ENCODE data around the gene BIN2.

Gene BIN2

DNA sequence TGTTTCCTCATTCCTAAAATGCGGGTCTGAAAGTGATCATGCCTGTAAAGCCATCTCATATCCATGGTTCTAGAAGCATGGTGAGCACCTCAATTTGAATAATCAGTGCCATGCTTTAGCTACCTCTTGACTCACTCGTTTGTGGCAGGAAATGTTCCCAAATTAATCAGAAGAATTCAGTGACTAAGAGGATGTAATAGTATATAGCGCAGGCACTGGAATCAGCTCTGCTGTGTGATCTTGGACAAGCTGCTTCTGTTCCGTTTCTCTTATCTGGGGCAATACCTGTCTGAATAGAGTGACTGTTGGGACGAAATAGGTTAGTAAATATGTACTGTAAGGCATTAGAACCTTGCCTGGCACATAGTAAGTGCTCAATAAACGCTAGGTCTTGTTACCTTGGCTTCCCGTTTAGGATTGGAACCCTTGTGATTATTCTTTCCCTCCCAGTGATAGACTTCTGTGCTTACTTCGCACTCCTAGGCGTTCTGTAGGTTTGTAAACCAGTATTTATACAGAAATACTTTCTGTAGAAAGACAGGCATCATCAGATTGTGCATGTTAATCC lies 52.9 kb downstream of the BIN2 start:
- H3K9me2 ChIP-seq (replicated peaks; ENCODE audit: insufficient read depth, low read length), result no peaks in the 10 kb centered on the region

DNA sequence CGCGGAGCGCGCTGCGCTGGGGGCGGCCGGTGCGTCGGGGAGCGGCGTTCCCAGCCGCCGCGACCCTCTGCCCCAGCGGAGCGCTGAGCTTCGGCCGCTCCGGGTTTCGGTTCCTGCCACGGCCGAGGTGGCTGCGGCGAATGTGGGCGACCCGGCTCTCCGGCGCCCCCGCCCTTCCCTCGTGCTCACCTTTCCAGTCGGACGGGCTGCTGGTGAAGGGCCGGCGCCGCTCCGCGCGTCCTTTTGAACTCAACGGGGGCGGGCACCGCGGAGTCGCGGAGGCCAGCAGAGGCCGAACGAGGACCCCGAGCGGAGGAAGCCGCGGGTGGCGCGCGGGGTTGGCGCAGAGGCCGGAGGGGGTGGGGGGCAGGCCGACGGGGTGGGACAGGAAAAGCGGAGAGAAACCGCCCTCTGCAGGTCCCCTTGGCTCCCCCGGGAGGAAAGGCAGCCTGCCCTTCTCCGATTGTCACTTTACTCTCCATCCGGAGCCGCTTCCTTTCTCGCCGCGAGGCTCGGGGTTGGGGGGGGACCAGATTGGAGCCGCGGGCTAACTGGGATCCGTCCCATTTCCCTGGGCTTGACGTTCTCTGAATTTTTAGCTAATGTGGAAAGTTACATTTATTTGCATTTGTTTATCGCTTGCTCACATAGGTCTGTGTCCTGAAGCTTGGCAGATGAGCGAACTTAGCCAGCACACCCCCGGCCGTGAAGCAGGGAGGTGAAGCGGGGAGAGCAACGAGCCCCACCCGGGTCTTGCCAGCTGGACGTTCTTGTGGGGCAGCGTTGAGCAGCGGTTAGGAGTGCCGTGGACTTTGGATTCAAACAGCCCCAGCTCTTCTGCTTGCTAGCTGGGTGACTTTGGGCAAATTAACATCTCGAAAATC lies 53.7 kb downstream of the BIN2 start, which contains the start of gene SMAGP:
SMAGP (minus strand) TSS at position 349 of the 884 bp plus-strand sequence. CDS start 1,137 bp downstream, outside the sequence.
- Histone ChIP-seq H3K4me3 (ENCODE audit: low read length) (peak within 1 kb of the TSS; percentile 60), H3K4me2 (ENCODE audit: low read depth, low read length) (peak within 1 kb of the TSS; percentile 71), H3K27ac (ENCODE audit: low read length) (no peak within 1 kb of the TSS), H4K20me1 (ENCODE audit: insufficient read depth, low read length) (no peaks in the 10 kb centered on the region), H3K4me1 (ENCODE audit: low read length) (peaks cover 3% of the 10 kb centered on the region), H3K79me2 (ENCODE audit: low read length) (no peaks in the 10 kb centered on the region), H3F3A (ENCODE audit: insufficient read depth, low read length) (no peaks in the 10 kb centered on the region), H3K9ac (ENCODE audit: low read length) (peak within 1 kb of the TSS; percentile 7; the same call in 1 of the 2 replicates), H3K9me3 (replicated peaks; ENCODE audit: insufficient read depth, low read length) (no peaks in the 10 kb centered on the region), H3K27me3 (replicated peaks; ENCODE audit: insufficient read depth, low read length) (peaks cover 15% of the 10 kb centered on the region; the same call in 1 of the 2 replicates), H3K9me2 (replicated peaks; ENCODE audit: insufficient read depth, low read length) (no peaks in the 10 kb centered on the region), H3K36me3 (replicated peaks; ENCODE audit: insufficient read depth, low read length) (no peaks in the 10 kb centered on the region), H2AFZ (ENCODE audit: low read length) (peak within 1 kb of the TSS; percentile 75)
- DNase-seq, result peak; percentile 69
- no peak for TF ChIP-seq EZH2 (optimal IDR thresholded peaks at IDR 0.05; ENCODE audit: low read depth, low read length)
- TF ChIP-seq, protein P1, sequence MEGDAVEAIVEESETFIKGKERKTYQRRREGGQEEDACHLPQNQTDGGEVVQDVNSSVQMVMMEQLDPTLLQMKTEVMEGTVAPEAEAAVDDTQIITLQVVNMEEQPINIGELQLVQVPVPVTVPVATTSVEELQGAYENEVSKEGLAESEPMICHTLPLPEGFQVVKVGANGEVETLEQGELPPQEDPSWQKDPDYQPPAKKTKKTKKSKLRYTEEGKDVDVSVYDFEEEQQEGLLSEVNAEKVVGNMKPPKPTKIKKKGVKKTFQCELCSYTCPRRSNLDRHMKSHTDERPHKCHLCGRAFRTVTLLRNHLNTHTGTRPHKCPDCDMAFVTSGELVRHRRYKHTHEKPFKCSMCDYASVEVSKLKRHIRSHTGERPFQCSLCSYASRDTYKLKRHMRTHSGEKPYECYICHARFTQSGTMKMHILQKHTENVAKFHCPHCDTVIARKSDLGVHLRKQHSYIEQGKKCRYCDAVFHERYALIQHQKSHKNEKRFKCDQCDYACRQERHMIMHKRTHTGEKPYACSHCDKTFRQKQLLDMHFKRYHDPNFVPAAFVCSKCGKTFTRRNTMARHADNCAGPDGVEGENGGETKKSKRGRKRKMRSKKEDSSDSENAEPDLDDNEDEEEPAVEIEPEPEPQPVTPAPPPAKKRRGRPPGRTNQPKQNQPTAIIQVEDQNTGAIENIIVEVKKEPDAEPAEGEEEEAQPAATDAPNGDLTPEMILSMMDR (IDR thresholded peaks at IDR 0.05; ENCODE audit: low read length), result 0 out of 2 replicates have a peak, but pooled peaks have one; percentile 5
- no peak for TF ChIP-seq EZH2phosphoT487 (IDR thresholded peaks at IDR 0.05; ENCODE audit: low read length)

More for the DNA sequence above, 52.9 kb downstream of the BIN2 start:
- no peak for DNase-seq
- Histone ChIP-seq H3K27ac (ENCODE audit: low read length) (no peak overlapping the region), H3K9me3 (replicated peaks; ENCODE audit: insufficient read depth, low read length) (no peaks in the 10 kb centered on the region), H3K4me2 (ENCODE audit: low read depth, low read length) (peak overlapping the region; percentile 71), H3F3A (ENCODE audit: insufficient read depth, low read length) (no peaks in the 10 kb centered on the region), H3K27me3 (replicated peaks; ENCODE audit: insufficient read depth, low read length) (peaks cover 15% of the 10 kb centered on the region; the same call in 1 of the 2 replicates), H4K20me1 (ENCODE audit: insufficient read depth, low read length) (no peaks in the 10 kb centered on the region), H3K4me1 (ENCODE audit: low read length) (no peaks in the 10 kb centered on the region), H3K36me3 (replicated peaks; ENCODE audit: insufficient read depth, low read length) (no peaks in the 10 kb centered on the region), H3K9ac (ENCODE audit: low read length) (no peak overlapping the region), H3K79me2 (ENCODE audit: low read length) (no peaks in the 10 kb centered on the region), H2AFZ (ENCODE audit: low read length) (peak overlapping the region; percentile 75; the same call in 1 of the 2 replicates), H3K4me3 (ENCODE audit: low read length) (0 out of 2 replicates have a peak overlapping the region, but pooled peaks have one; percentile 60)
- TF ChIP-seq EZH2phosphoT487 (IDR thresholded peaks at IDR 0.05; ENCODE audit: low read length), result no peak
- TF ChIP-seq, protein P1 (IDR thresholded peaks at IDR 0.05; ENCODE audit: low read length), result no peak
- no peak for TF ChIP-seq EZH2 (optimal IDR thresholded peaks at IDR 0.05; ENCODE audit: low read depth, low read length)

DNA sequence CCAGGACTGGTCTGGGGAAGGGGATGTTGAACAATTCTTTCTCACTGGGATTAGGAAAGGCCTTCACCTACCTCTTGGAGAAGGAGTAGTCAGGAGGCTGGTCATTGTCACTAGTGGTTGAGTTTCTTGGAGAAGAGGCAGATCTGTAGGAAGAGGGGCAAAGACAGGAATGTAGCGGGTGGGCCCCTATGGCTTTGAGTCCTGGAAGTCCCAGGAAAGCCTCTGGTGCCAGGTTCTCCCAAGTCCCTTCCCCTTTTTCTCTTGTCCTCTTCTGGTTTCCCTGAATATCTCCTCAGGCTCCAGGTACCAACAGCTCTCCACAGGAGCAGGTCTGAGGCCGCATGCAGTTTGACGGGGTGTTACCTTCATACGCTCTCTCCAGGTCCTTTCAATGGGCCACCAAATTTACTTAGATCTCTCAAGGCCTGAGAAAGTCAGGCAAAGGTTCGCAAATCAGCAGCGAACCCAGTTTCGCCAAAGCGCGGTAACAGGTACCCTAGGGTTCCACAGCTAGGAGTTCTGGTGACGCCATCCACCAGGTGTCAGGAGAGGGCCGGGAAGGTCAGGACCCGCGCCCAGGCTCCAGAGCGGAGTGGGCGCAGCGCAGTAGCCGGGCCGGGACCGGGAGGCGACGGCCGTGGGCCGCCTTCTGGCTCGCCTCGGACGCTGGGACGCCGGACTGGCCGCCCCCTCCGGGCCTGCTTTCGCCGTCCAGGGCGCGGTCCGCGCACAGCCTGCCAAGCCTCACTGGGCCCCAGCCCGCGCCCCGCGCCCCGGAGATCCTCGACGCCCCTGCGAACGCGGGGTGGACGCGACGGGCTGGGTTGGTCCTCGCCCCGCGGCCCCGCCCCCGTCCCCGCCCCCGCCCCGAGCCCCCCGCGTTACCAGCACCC lies 54.6 kb downstream of the BIN2 start:
- Histone ChIP-seq H3K4me1 (ENCODE audit: low read length) (peaks cover 5% of the 10 kb centered on the region), H3K27ac (ENCODE audit: low read length) (no peak overlapping the region), H3K9ac (ENCODE audit: low read length) (no peak overlapping the region), H3F3A (ENCODE audit: insufficient read depth, low read length) (no peaks in the 10 kb centered on the region), H3K36me3 (replicated peaks; ENCODE audit: insufficient read depth, low read length) (no peaks in the 10 kb centered on the region), H3K4me3 (ENCODE audit: low read length) (peak overlapping the region; percentile 60; the same call in 1 of the 2 replicates), H3K9me3 (replicated peaks; ENCODE audit: insufficient read depth, low read length) (no peaks in the 10 kb centered on the region), H2AFZ (ENCODE audit: low read length) (no peak overlapping the region), H4K20me1 (ENCODE audit: insufficient read depth, low read length) (no peaks in the 10 kb centered on the region), H3K79me2 (ENCODE audit: low read length) (no peaks in the 10 kb centered on the region), H3K4me2 (ENCODE audit: low read depth, low read length) (peak overlapping the region; percentile 37; the same call in 1 of the 2 replicates), H3K9me2 (replicated peaks; ENCODE audit: insufficient read depth, low read length) (no peaks in the 10 kb centered on the region), H3K27me3 (replicated peaks; ENCODE audit: insufficient read depth, low read length) (peaks cover 15% of the 10 kb centered on the region; the same call in 1 of the 2 replicates)
- peak; percentile 25 for DNase-seq
- TF ChIP-seq, protein P1 (IDR thresholded peaks at IDR 0.05; ENCODE audit: low read length), result peak; percentile 39
- no peak for TF ChIP-seq EZH2 (optimal IDR thresholded peaks at IDR 0.05; ENCODE audit: low read depth, low read length)

Measured in MM.1S (cell line).